Measurements from ENCODE around the gene RPL10. TPM values are rescaled to one million over a fixed set of nuclear protein-coding genes. Genes with fewer than 3 reads are reported as not detected.

The RPL10 gene
- polyA plus RNA-seq, 1 donor from 2014 or later, result 5,716 TPM

- Mint-ChIP-seq H3K4me3 (no peak overlapping the region), H3K27ac (no peak overlapping the region)
These were observed 41.6 kb upstream of the RPL10 start for GRCh38 chrX:154356596-154356995.

GRCh38 chrX:154357205-154357604 is 41.0 kb upstream of the RPL10 start:
- Mint-ChIP-seq H3K36me3 (no peaks in the 10 kb centered on the region), H3K27ac (peak overlapping the region in 1 of 3 donors; percentile 53), H3K9me3 (no peaks in the 10 kb centered on the region), H3K4me3 (no peak overlapping the region), H3K4me1 (peaks cover 0 to 3% (median 2%) of the 10 kb centered on the region in 3 donors), H3K27me3 (no peaks in the 10 kb centered on the region)

More at GRCh38 chrX:154356596-154356995, 41.6 kb upstream of the RPL10 start:
- no peaks in the 10 kb centered on the region for H3K36me3 Mint-ChIP-seq
- H3K4me1 Mint-ChIP-seq, result peaks cover 0 to 5% (median 5%) of the 10 kb centered on the region in 3 donors
- no peaks in the 10 kb centered on the region for H3K27me3 Mint-ChIP-seq
- no peaks in the 10 kb centered on the region for H3K9me3 Mint-ChIP-seq

GRCh38 chrX:154358011-154358410 is 40.2 kb upstream of the RPL10 start:
- H3K36me3 Mint-ChIP-seq, result no peaks in the 10 kb centered on the region
- H3K4me3 Mint-ChIP-seq, result no peak overlapping the region
- no peaks in the 10 kb centered on the region for H3K27me3 Mint-ChIP-seq
- H3K9me3 Mint-ChIP-seq, result no peaks in the 10 kb centered on the region
- H3K27ac Mint-ChIP-seq, result no peak overlapping the region
- peaks cover 0 to 3% (median 2%) of the 10 kb centered on the region in 3 donors for H3K4me1 Mint-ChIP-seq

- Mint-ChIP-seq H3K4me3 (peak overlapping the region in 1 of 4 donors; percentile 67), H3K36me3 (no peaks in the 10 kb centered on the region), H3K4me1 (peaks cover 0 to 1% (median 0%) of the 10 kb centered on the region in 3 donors), H3K27me3 (no peaks in the 10 kb centered on the region), H3K27ac (peak overlapping the region in 1 of 3 donors; percentile 70), H3K9me3 (no peaks in the 10 kb centered on the region)
These were observed 39.3 kb upstream of the RPL10 start for GRCh38 chrX:154358829-154359228.

GRCh38 chrX:154359362-154360154 is 38.6 kb upstream of the RPL10 start:
- H3K27me3 Mint-ChIP-seq, result no peaks in the 10 kb centered on the region
- no peaks in the 10 kb centered on the region for H3K9me3 Mint-ChIP-seq
- H3K36me3 Mint-ChIP-seq, result no peaks in the 10 kb centered on the region
- peak overlapping the region in 2 of 3 donors; percentile 27 to 70 for H3K27ac Mint-ChIP-seq
- peaks cover 0 to 1% (median 0%) of the 10 kb centered on the region in 3 donors for H3K4me1 Mint-ChIP-seq
- H3K4me3 Mint-ChIP-seq, result no peak overlapping the region

GRCh38 chrX:154360155-154360713 is 37.9 kb upstream of the RPL10 start:
- peaks cover 0 to 1% (median 0%) of the 10 kb centered on the region in 3 donors for H3K4me1 Mint-ChIP-seq
- H3K27me3 Mint-ChIP-seq, result no peaks in the 10 kb centered on the region
- H3K9me3 Mint-ChIP-seq, result no peaks in the 10 kb centered on the region
- H3K36me3 Mint-ChIP-seq, result no peaks in the 10 kb centered on the region
- H3K4me3 Mint-ChIP-seq, result no peak overlapping the region
- peak overlapping the region in 1 of 3 donors; percentile 85 for H3K27ac Mint-ChIP-seq

GRCh38 chrX:154362085-154362742 is 36.0 kb upstream of the RPL10 start:
- H3K27me3 Mint-ChIP-seq, result no peaks in the 10 kb centered on the region
- peak overlapping the region in 1 of 4 donors; percentile 33 for H3K4me3 Mint-ChIP-seq
- H3K4me1 Mint-ChIP-seq, result peaks cover 0 to 1% (median 1%) of the 10 kb centered on the region in 3 donors
- peak overlapping the region; percentile 19 to 76 (median 73) for H3K27ac Mint-ChIP-seq
- H3K9me3 Mint-ChIP-seq, result no peaks in the 10 kb centered on the region
- H3K36me3 Mint-ChIP-seq, result no peaks in the 10 kb centered on the region

- H3K27me3 Mint-ChIP-seq, result no peaks in the 10 kb centered on the region
- H3K4me1 Mint-ChIP-seq, result peaks cover 0 to 6% (median 4%) of the 10 kb centered on the region in 3 donors
- H3K4me3 Mint-ChIP-seq, result no peak overlapping the region
- no peaks in the 10 kb centered on the region for H3K36me3 Mint-ChIP-seq
- H3K9me3 Mint-ChIP-seq, result no peaks in the 10 kb centered on the region
- H3K27ac Mint-ChIP-seq, result peak overlapping the region in 1 of 3 donors; percentile 85
These were observed 34.3 kb upstream of the RPL10 start for GRCh38 chrX:154363706-154364439.

GRCh38 chrX:154365052-154365600 is 33.1 kb upstream of the RPL10 start:
- H3K27me3 Mint-ChIP-seq, result no peaks in the 10 kb centered on the region
- H3K9me3 Mint-ChIP-seq, result no peaks in the 10 kb centered on the region
- no peaks in the 10 kb centered on the region for H3K36me3 Mint-ChIP-seq
- peaks cover 0 to 9% (median 4%) of the 10 kb centered on the region in 3 donors for H3K4me1 Mint-ChIP-seq
- peak overlapping the region; percentile 61 to 85 (median 70) for H3K27ac Mint-ChIP-seq
- peak overlapping the region in 1 of 4 donors; percentile 25 for H3K4me3 Mint-ChIP-seq

GRCh38 chrX:154365997-154366665 is 32.0 kb upstream of the RPL10 start:
- H3K4me1 Mint-ChIP-seq, result peaks cover 0 to 9% (median 4%) of the 10 kb centered on the region in 3 donors
- H3K27ac Mint-ChIP-seq, result peak overlapping the region; percentile 46 to 70 (median 67)
- H3K4me3 Mint-ChIP-seq, result no peak overlapping the region
- no peaks in the 10 kb centered on the region for H3K36me3 Mint-ChIP-seq
- no peaks in the 10 kb centered on the region for H3K9me3 Mint-ChIP-seq
- no peaks in the 10 kb centered on the region for H3K27me3 Mint-ChIP-seq

GRCh38 chrX:154366666-154367055 is 31.5 kb upstream of the RPL10 start:
- Mint-ChIP-seq H3K4me1 (peaks cover 0 to 9% (median 4%) of the 10 kb centered on the region in 3 donors), H3K27ac (peak overlapping the region; percentile 46 to 87 (median 70)), H3K4me3 (no peak overlapping the region), H3K27me3 (no peaks in the 10 kb centered on the region), H3K36me3 (no peaks in the 10 kb centered on the region), H3K9me3 (no peaks in the 10 kb centered on the region)

- H3K4me1 Mint-ChIP-seq, result peaks cover 4 to 13% (median 9%) of the 10 kb centered on the region in 3 donors
- no peaks in the 10 kb centered on the region for H3K9me3 Mint-ChIP-seq
- H3K27me3 Mint-ChIP-seq, result no peaks in the 10 kb centered on the region
- H3K27ac Mint-ChIP-seq, result peak overlapping the region; percentile 90 to 99 (median 92)
- peak overlapping the region; percentile 92 to 99 (median 98) for H3K4me3 Mint-ChIP-seq
- no peaks in the 10 kb centered on the region for H3K36me3 Mint-ChIP-seq
These were observed 30.5 kb upstream of the RPL10 start for GRCh38 chrX:154367474-154368308.
